ENCODE measurements around the gene PEX11B.

DNA sequence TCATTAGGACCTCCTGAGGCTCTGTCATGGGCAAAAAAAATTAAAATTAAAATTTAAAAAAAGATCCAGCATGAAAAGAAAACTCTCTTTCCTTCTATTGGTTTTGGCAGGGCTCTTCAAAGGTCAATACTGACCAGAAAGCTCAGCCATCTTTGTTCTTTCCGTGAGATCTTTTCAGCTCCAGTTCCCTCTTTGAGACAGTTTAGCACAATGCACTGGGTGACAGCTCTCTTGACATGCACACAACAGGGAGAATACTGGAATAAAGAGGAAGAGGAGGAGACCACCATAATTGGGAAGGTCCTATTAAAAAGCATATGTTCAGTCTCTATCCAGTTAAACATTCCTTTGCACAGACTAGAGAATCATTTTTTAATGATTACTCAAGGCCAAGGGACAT, 33.0 kb upstream of the PEX11B start:
- no peak for TF ChIP-seq POLR2A (IDR thresholded peaks at IDR 0.05)
- TF ChIP-seq, protein P1, sequence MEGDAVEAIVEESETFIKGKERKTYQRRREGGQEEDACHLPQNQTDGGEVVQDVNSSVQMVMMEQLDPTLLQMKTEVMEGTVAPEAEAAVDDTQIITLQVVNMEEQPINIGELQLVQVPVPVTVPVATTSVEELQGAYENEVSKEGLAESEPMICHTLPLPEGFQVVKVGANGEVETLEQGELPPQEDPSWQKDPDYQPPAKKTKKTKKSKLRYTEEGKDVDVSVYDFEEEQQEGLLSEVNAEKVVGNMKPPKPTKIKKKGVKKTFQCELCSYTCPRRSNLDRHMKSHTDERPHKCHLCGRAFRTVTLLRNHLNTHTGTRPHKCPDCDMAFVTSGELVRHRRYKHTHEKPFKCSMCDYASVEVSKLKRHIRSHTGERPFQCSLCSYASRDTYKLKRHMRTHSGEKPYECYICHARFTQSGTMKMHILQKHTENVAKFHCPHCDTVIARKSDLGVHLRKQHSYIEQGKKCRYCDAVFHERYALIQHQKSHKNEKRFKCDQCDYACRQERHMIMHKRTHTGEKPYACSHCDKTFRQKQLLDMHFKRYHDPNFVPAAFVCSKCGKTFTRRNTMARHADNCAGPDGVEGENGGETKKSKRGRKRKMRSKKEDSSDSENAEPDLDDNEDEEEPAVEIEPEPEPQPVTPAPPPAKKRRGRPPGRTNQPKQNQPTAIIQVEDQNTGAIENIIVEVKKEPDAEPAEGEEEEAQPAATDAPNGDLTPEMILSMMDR (IDR thresholded peaks at IDR 0.05), result no peak

All from esophagus squamous epithelium (tissue), 4 donors.